HEK293 (cell line): Measurements from ENCODE around the gene PAQR7.

Experiments
- AEBP2 ChIP-seq: fragments of 450-650 bp; formaldehyde crosslinking; IDR thresholded peaks from 2 replicates; pipeline ENCODE4 v1.5.1; 2016; ENCODE audit warnings: missing biosample characterization, missing genetic modification characterization, borderline replicate concordance
- HOXC10 ChIP-seq: sonication (generic); formaldehyde crosslinking; IDR thresholded peaks from 2 replicates; pipeline ENCODE4 v1.8.1; 2023; ENCODE audit warnings: mild to moderate bottlenecking, missing genetic modification reagents
- KLF1 ChIP-seq: fragments of 450-650 bp; formaldehyde crosslinking; IDR thresholded peaks from 2 replicates; pipeline ENCODE4 v1.5.1; 2016; ENCODE audit warnings: missing biosample characterization, missing genetic modification characterization
- OSR2 ChIP-seq: fragments of 450-650 bp; formaldehyde crosslinking; IDR thresholded peaks from 2 replicates; pipeline ENCODE4 v1.5.1; 2016; ENCODE audit warnings: missing biosample characterization, missing genetic modification characterization
- REST ChIP-seq: fragments of 450-650 bp; formaldehyde crosslinking; IDR thresholded peaks from 2 replicates; pipeline ENCODE4 v1.5.1; 2016; ENCODE audit warnings: missing biosample characterization, missing genetic modification characterization
- ZBTB48 ChIP-seq: fragments of 450-650 bp; formaldehyde crosslinking; IDR thresholded peaks from 2 replicates; pipeline ENCODE4 v1.5.1; 2016; ENCODE audit warnings: missing biosample characterization, missing genetic modification characterization
- ZNF133 ChIP-seq: fragments of 450-650 bp; formaldehyde crosslinking; IDR thresholded peaks from 2 replicates; pipeline ENCODE4 v1.5.1; 2016; ENCODE audit warnings: missing biosample characterization, missing genetic modification characterization
- ZNF138 ChIP-seq: fragments of 450-650 bp; formaldehyde crosslinking; IDR thresholded peaks from 2 replicates; pipeline ENCODE4 v1.5.1; 2016; ENCODE audit warnings: missing biosample characterization, missing genetic modification characterization, borderline replicate concordance
- ZNF146 ChIP-seq: fragments of 450-650 bp; formaldehyde crosslinking; IDR thresholded peaks from 2 replicates; pipeline ENCODE4 v1.5.1; 2016; ENCODE audit warnings: missing biosample characterization, missing genetic modification characterization
- ZNF155 ChIP-seq: fragments of 450-650 bp; formaldehyde crosslinking; IDR thresholded peaks from 2 replicates; pipeline ENCODE4 v1.5.1; 2016; ENCODE audit warnings: missing biosample characterization, missing genetic modification characterization
- ZNF18 ChIP-seq: fragments of 450-650 bp; formaldehyde crosslinking; IDR thresholded peaks from 2 replicates; pipeline ENCODE4 v1.5.1; 2016; ENCODE audit warnings: missing biosample characterization, missing genetic modification characterization
- ZNF19 ChIP-seq: fragments of 450-650 bp; formaldehyde crosslinking; IDR thresholded peaks from 2 replicates; pipeline ENCODE4; 2016; ENCODE audit warnings: missing biosample characterization, missing genetic modification characterization, low read depth
- ZNF202 ChIP-seq: fragments of 450-650 bp; formaldehyde crosslinking; IDR thresholded peaks from 2 replicates; pipeline ENCODE4 v1.5.1; 2016; ENCODE audit warnings: missing biosample characterization, missing genetic modification characterization, borderline replicate concordance
- ZNF239 ChIP-seq: fragments of 450-650 bp; formaldehyde crosslinking; IDR thresholded peaks from 2 replicates; pipeline ENCODE4 v1.5.1; 2016; ENCODE audit warnings: missing biosample characterization, missing genetic modification characterization
- ZNF24 ChIP-seq: fragments of 450-650 bp; formaldehyde crosslinking; IDR thresholded peaks from 2 replicates; pipeline ENCODE4 v1.5.1; 2016; ENCODE audit warnings: missing biosample characterization, missing genetic modification characterization
- ZNF280C ChIP-seq: fragments of 450-650 bp; formaldehyde crosslinking; IDR thresholded peaks from 2 replicates; pipeline ENCODE4 v1.5.1; 2016; ENCODE audit warnings: missing biosample characterization, missing genetic modification characterization
- ZNF354C ChIP-seq: fragments of 450-650 bp; formaldehyde crosslinking; IDR thresholded peaks from 2 replicates; pipeline ENCODE4 v1.5.1; 2016; ENCODE audit warnings: missing biosample characterization, missing genetic modification characterization, low read depth, borderline replicate concordance
- ZNF398 ChIP-seq: fragments of 450-650 bp; formaldehyde crosslinking; IDR thresholded peaks from 2 replicates; pipeline ENCODE4 v1.5.1; 2017; ENCODE audit warnings: missing biosample characterization, missing genetic modification characterization
- ZNF585B ChIP-seq: fragments of 450-650 bp; formaldehyde crosslinking; IDR thresholded peaks from 2 replicates; pipeline ENCODE4 v1.5.1; 2016; ENCODE audit warnings: missing biosample characterization, missing genetic modification characterization
- ZNF658 ChIP-seq: fragments of 450-650 bp; formaldehyde crosslinking; IDR thresholded peaks from 2 replicates; pipeline ENCODE4; 2016; ENCODE audit warnings: missing biosample characterization, missing genetic modification characterization
- ZNF692 ChIP-seq: fragments of 450-650 bp; formaldehyde crosslinking; IDR thresholded peaks from 2 replicates; pipeline ENCODE4 v1.5.1; 2016; ENCODE audit warnings: missing biosample characterization, missing genetic modification characterization
- ZNF701 ChIP-seq: fragments of 450-650 bp; formaldehyde crosslinking; IDR thresholded peaks from 2 replicates; pipeline ENCODE4 v1.5.1; 2016; ENCODE audit warnings: missing biosample characterization, missing genetic modification characterization
- ZSCAN23 ChIP-seq: fragments of 450-650 bp; formaldehyde crosslinking; IDR thresholded peaks from 2 replicates; pipeline ENCODE4 v1.5.1; 2016; ENCODE audit warnings: missing biosample characterization, missing genetic modification characterization
- ZSCAN4 ChIP-seq: fragments of 450-650 bp; formaldehyde crosslinking; IDR thresholded peaks from 2 replicates; pipeline ENCODE4 v1.5.1; 2017; ENCODE audit warnings: missing biosample characterization, missing genetic modification characterization

Gene PAQR7

GRCh38 chr1:25820247-25821111 is 55.0 kb downstream of the PAQR7 start (continued):
- no peak for TF ChIP-seq KLF1 (tag by site-specific recombination)
- TF ChIP-seq ZSCAN4 (tag by site-specific recombination): no peak
- TF ChIP-seq ZNF133 (tag by site-specific recombination): no peak
- TF ChIP-seq ZNF239 (tag by site-specific recombination): peak; percentile 61; the same call in 1 of the 2 replicates
- no peak for TF ChIP-seq ZNF280C
- TF ChIP-seq ZNF202: no peak
- TF ChIP-seq REST (tag by site-specific recombination): no peak
- TF ChIP-seq ZNF146 (tag by site-specific recombination): no peak
- TF ChIP-seq OSR2: no peak
- no peak for TF ChIP-seq HOXC10 (CRISPR knock-in tag)
- TF ChIP-seq ZSCAN23 (tag by site-specific recombination): no peak
- TF ChIP-seq ZNF692: peak; percentile 88
- TF ChIP-seq ZBTB48 (tag by site-specific recombination): no peak; the same call in 1 of the 2 replicates
- TF ChIP-seq ZNF155 (tag by site-specific recombination): no peak
- no peak for TF ChIP-seq ZNF19 (tag by site-specific recombination)
- no peak for TF ChIP-seq AEBP2 (tag by site-specific recombination)
- peak; percentile 79; the same call in 1 of the 2 replicates for TF ChIP-seq ZNF24 (tag by site-specific recombination)
- TF ChIP-seq ZNF701 (tag by site-specific recombination): no peak
- TF ChIP-seq ZNF585B (tag by site-specific recombination): no peak
- no peak for TF ChIP-seq ZNF658 (tag by site-specific recombination)
- no peak for TF ChIP-seq ZNF398 (tag by site-specific recombination)
- TF ChIP-seq ZNF354C (tag by site-specific recombination): no peak
- no peak for TF ChIP-seq ZNF18 (tag by site-specific recombination)
- no peak for TF ChIP-seq ZNF138 (tag by site-specific recombination)
